Spleen (tissue), 7 donors: ENCODE results near the gene RBMS1.

Experiments used
- POLR2AphosphoS5 ChIP-seq, 3 donors: sonication (generic); formaldehyde crosslinking; IDR thresholded peaks; one replicate each; pipeline ENCODE4 v1.5.1; 2017; ENCODE audit warnings: antibody characterized with exemption in 3 of 3
- TF ChIP-seq, protein P1 (sequence below), 11 experiments: fragments of 200-600 bp in 7 of 11; fragments of 450-650 bp in 4 of 11; sonication (generic) in 4 of 11; IDR thresholded peaks in 8 of 11; conservative IDR thresholded peaks in 3 of 11; 1 replicate in 7 of 11; 2 replicates in 4 of 11; pipeline versions ENCODE4 v1.4.0 to v1.8.0; 2016 to 2021; ENCODE audit warnings: antibody characterized with exemption in 11 of 11, inconsistent platforms in 4 of 11, mild to moderate bottlenecking in 1 of 11
- donor health status: DM: no; HTN: no; CAD: no; lungs with moderate emphysema.
- donor health status: DM: no; HTN: no; CAD: no.
- donor health status: DM: no; HTN: no; CAD: no.

DNA sequence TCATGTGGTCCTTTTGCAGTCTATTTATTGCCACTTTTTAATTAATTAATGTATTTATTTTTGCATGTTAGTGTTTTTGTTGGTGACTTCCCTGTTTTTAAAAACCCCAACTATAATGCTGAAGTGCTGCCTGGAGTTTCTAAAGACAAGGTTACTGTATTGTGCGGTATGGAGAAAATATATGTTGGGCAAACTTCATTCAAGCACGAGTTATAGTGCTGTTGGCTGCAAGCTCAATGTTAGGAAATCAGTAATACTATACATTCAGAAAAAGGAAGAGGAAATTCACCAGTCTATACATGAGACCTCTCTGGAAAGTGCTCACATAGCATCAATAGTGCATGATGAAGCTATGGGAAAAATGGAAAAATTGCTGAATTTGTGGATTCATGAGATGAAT is 15.4 kb upstream of the RBMS1 start:
- TF ChIP-seq, protein P1, sequence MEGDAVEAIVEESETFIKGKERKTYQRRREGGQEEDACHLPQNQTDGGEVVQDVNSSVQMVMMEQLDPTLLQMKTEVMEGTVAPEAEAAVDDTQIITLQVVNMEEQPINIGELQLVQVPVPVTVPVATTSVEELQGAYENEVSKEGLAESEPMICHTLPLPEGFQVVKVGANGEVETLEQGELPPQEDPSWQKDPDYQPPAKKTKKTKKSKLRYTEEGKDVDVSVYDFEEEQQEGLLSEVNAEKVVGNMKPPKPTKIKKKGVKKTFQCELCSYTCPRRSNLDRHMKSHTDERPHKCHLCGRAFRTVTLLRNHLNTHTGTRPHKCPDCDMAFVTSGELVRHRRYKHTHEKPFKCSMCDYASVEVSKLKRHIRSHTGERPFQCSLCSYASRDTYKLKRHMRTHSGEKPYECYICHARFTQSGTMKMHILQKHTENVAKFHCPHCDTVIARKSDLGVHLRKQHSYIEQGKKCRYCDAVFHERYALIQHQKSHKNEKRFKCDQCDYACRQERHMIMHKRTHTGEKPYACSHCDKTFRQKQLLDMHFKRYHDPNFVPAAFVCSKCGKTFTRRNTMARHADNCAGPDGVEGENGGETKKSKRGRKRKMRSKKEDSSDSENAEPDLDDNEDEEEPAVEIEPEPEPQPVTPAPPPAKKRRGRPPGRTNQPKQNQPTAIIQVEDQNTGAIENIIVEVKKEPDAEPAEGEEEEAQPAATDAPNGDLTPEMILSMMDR (IDR thresholded peaks at IDR 0.05 in 8 of 11, conservative IDR thresholded peaks at IDR 0.05 in 3 of 11): no peak
- no peak for TF ChIP-seq POLR2AphosphoS5 (IDR thresholded peaks at IDR 0.05)
